ENCODE data around the gene PAFAH1B1.

Gene PAFAH1B1

GRCh38 chr17:2602597-2603017 lies 9.2 kb downstream of the PAFAH1B1 start:
- Histone ChIP-seq H3K9me3 (ENCODE audit: control insufficient read depth, insufficient read depth, low read depth, low read length) (no peaks in the 10 kb centered on the region), H3K4me3 (ENCODE audit: low read depth, low read length) (no peak overlapping the region), H3K27ac (ENCODE audit: extremely low read depth, low read depth, low read length) (0 out of 2 replicates have a peak overlapping the region, but pooled peaks have one; percentile 8), H3K36me3 (ENCODE audit: control insufficient read depth in 2 of 2, insufficient read depth in 1 of 2, low read length in 2 of 2) (peaks cover 8 to 15% of the 10 kb centered on the region in 2 experiments; a peak in 2 of 3 replicates), H3K4me1 (ENCODE audit: control insufficient read depth, insufficient read depth, low read length) (peaks cover 33% of the 10 kb centered on the region)
- POLR2A ChIA-PET = no interaction called here
- CTCF ChIA-PET = interaction anchor here (1.5 kb wide), 1 partner anchor 16 kb away, joined by 3 read pairs; no protein-coding TSS in a partner anchor
- TF ChIP-seq ZBTB21 (tag by site-specific recombination; IDR thresholded peaks at IDR 0.05) (no peak), ZNF138 (tag by site-specific recombination; IDR thresholded peaks at IDR 0.05; ENCODE audit: borderline replicate concordance) (no peak), ZEB2 (tag by site-specific recombination; IDR thresholded peaks at IDR 0.05) (peak; percentile 71), ZNF112 (tag by site-specific recombination; IDR thresholded peaks at IDR 0.05) (no peak), ZNF175 (tag by site-specific recombination; IDR thresholded peaks at IDR 0.05) (no peak), ZBTB44 (tag by site-specific recombination; IDR thresholded peaks at IDR 0.05) (peak; percentile 32; the same call in 1 of the 2 replicates), HIC1 (tag by site-specific recombination; IDR thresholded peaks at IDR 0.05) (no peak), ZNF629 (tag by site-specific recombination; IDR thresholded peaks at IDR 0.05) (peak; percentile 63), ZNF664 (tag by site-specific recombination; IDR thresholded peaks at IDR 0.05) (peak; percentile 73), ZNF324 (tag by site-specific recombination; IDR thresholded peaks at IDR 0.05) (no peak; the same call in 1 of the 2 replicates), PRDM4 (tag by site-specific recombination; IDR thresholded peaks at IDR 0.05) (no peak), PRDM6 (tag by site-specific recombination; IDR thresholded peaks at IDR 0.05) (peak; percentile 90), SP7 (tag by site-specific recombination; IDR thresholded peaks at IDR 0.05) (peak; percentile 54; the same call in 1 of the 2 replicates), MEIS1 (CRISPR knock-in tag; IDR thresholded peaks at IDR 0.05; ENCODE audit: borderline replicate concordance) (no peak), ZBTB1 (tag by site-specific recombination; IDR thresholded peaks at IDR 0.05) (no peak), ZSCAN23 (tag by site-specific recombination; IDR thresholded peaks at IDR 0.05) (no peak), KLF1 (tag by site-specific recombination; IDR thresholded peaks at IDR 0.05) (no peak), ZFP69B (tag by site-specific recombination; IDR thresholded peaks at IDR 0.05) (no peak), ZNF398 (tag by site-specific recombination; IDR thresholded peaks at IDR 0.05) (no peak), ZNF639 (tag by site-specific recombination; IDR thresholded peaks at IDR 0.05) (peak; percentile 89), OSR2 (tag by site-specific recombination; IDR thresholded peaks at IDR 0.05) (peak; percentile 93), ZNF488 (tag by site-specific recombination; IDR thresholded peaks at IDR 0.05) (no peak), ZFHX2 (tag by site-specific recombination; conservative IDR thresholded peaks at IDR 0.05) (no peak), ZBTB17 (tag by site-specific recombination; IDR thresholded peaks at IDR 0.05) (peak; percentile 47; the same call in 1 of the 2 replicates)

Measured in HEK293 (cell line).